ENCODE data around the gene OSBPL8. TPM values are rescaled to one million over a fixed set of nuclear protein-coding genes. Genes with fewer than 3 reads are reported as not detected.

Gene OSBPL8
- total and polyA plus RNA-seq, 10 of the 15 experiments (the other 5 are each of a cell fraction or from before 2014, with no cell fraction given) = 10.4 to 58.0 (median 32.0) TPM

DNA sequence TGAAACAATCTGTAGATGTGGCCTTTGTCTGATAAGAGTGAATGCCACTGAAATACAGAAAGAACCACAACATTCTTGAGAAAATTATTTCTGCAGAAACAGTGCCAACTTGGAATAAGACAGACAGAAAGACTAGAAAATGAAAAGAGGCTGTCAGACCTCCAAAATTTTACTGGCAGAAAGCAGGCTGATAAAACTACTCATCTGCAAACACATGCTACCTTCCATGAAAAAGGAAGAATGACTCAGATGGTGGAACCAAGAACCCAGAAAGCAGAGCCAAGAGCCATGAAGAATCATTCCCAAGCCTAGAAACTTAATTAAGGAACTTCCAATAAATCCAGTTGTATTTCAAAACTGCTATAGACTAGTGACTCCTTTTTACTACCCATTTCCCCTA is 31.9 kb upstream of the OSBPL8 start:
- Histone ChIP-seq H3K4me1 (ENCODE audit: control insufficient read depth, insufficient read depth, low read length) (no peaks in the 10 kb centered on the region), H4K20me1 (ENCODE audit: control insufficient read depth, insufficient read depth) (no peaks in the 10 kb centered on the region), H3K4me2 (ENCODE audit: control insufficient read depth, insufficient read depth) (no peak overlapping the region), H3K9me3 (replicated peaks; ENCODE audit: control insufficient read depth, insufficient read depth, low read length) (no peaks in the 10 kb centered on the region), H2AFZ (ENCODE audit: control insufficient read depth, low read depth, low read length) (no peak overlapping the region), H3K79me2 (ENCODE audit: control insufficient read depth, insufficient read depth, low read length) (no peaks in the 10 kb centered on the region), H3K27me3 (replicated peaks in 1 of 2; ENCODE audit: control insufficient read depth in 2 of 2, insufficient read depth in 2 of 2, low read length in 1 of 2) (no peaks in the 10 kb centered on the region), H3K9ac (ENCODE audit: control insufficient read depth, insufficient read depth, low read length) (no peak overlapping the region), H3K4me3 (no peak overlapping the region), H3K36me3 (ENCODE audit: control insufficient read depth in 2 of 2, insufficient read depth in 2 of 2, low read length in 1 of 2) (no peaks in the 10 kb centered on the region), H3K27ac (ENCODE audit: control insufficient read depth, insufficient read depth) (no peak overlapping the region)
- intact Hi-C loops (cut with micrococcal nuclease; ENCODE audit: unreplicated experiment) (no loop called here), in situ Hi-C loops (cut with MboI) (no loop called here)
- ChIA-PET POLR2A (no interaction called here), CTCF (no interaction called here), SMC1A (ENCODE audit: uncharacterized antibody, unreplicated experiment) (no interaction called here), RAD21 (ENCODE audit: unreplicated experiment) (no interaction called here)
- FAIRE-seq (no peak), ATAC-seq (no peak), DNase-seq (ENCODE audit: low read depth, low spot score) (no peak)
- BruUV-seq (replicated peaks) = no TSS peak
- no peak for TF ChIP-seq ZNF622 (IDR thresholded peaks at IDR 0.05)
- TF ChIP-seq IKZF2 (IDR thresholded peaks at IDR 0.05) = no peak
- no peak for TF ChIP-seq BACH1 (IDR thresholded peaks at IDR 0.05; ENCODE audit: borderline replicate concordance)
- no peak for TF ChIP-seq POLR2AphosphoS2 (IDR thresholded peaks at IDR 0.05; ENCODE audit: low read depth, low read length)
- no peak for TF ChIP-seq EGR1 (IDR thresholded peaks at IDR 0.05; ENCODE audit: borderline replicate concordance in 1 of 2, low read depth in 2 of 2, low read length in 2 of 2)
- no peak for TF ChIP-seq TCF12 (IDR thresholded peaks at IDR 0.05; ENCODE audit: low read depth, low read length)
- TF ChIP-seq SPI1 (IDR thresholded peaks at IDR 0.05; ENCODE audit: borderline replicate concordance, insufficient read depth, low read depth, low read length) = no peak
- TF ChIP-seq, protein P1, sequence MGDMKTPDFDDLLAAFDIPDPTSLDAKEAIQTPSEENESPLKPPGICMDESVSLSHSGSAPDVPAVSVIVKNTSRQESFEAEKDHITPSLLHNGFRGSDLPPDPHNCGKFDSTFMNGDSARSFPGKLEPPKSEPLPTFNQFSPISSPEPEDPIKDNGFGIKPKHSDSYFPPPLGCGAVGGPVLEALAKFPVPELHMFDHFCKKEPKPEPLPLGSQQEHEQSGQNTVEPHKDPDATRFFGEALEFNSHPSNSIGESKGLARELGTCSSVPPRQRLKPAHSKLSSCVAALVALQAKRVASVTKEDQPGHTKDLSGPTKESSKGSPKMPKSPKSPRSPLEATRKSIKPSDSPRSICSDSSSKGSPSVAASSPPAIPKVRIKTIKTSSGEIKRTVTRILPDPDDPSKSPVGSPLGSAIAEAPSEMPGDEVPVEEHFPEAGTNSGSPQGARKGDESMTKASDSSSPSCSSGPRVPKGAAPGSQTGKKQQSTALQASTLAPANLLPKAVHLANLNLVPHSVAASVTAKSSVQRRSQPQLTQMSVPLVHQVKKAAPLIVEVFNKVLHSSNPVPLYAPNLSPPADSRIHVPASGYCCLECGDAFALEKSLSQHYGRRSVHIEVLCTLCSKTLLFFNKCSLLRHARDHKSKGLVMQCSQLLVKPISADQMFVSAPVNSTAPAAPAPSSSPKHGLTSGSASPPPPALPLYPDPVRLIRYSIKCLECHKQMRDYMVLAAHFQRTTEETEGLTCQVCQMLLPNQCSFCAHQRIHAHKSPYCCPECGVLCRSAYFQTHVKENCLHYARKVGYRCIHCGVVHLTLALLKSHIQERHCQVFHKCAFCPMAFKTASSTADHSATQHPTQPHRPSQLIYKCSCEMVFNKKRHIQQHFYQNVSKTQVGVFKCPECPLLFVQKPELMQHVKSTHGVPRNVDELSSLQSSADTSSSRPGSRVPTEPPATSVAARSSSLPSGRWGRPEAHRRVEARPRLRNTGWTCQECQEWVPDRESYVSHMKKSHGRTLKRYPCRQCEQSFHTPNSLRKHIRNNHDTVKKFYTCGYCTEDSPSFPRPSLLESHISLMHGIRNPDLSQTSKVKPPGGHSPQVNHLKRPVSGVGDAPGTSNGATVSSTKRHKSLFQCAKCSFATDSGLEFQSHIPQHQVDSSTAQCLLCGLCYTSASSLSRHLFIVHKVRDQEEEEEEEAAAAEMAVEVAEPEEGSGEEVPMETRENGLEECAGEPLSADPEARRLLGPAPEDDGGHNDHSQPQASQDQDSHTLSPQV (IDR thresholded peaks at IDR 0.05) = no peak

All from GM12878 (cell line).